Trophoblast cell (in vitro differentiated cells and primary cell): Measurements from ENCODE around the gene MSRB3.

Experiments used
- DNase-seq, 2 donors: peaks; one replicate each; pipeline ENCODE4 v3.0.0-alpha.2; 2016
- H2AFZ ChIP-seq: 2 replicates; pipeline ENCODE4 v1.6.1; 2013; ENCODE audit warnings: low read length, moderate library complexity, mild to moderate bottlenecking; ENCODE audit not compliant: insufficient read depth, poor library complexity
- H2AK5ac ChIP-seq: 2 replicates; pipeline ENCODE4 v1.6.1; 2013; ENCODE audit warnings: mild to moderate bottlenecking, low read length
- H2BK120ac ChIP-seq: 2 replicates; pipeline ENCODE4 v1.6.1; 2013; ENCODE audit warnings: low read length, mild to moderate bottlenecking, moderate library complexity; ENCODE audit not compliant: insufficient read depth, poor library complexity
- H2BK12ac ChIP-seq: 2 replicates; pipeline ENCODE4 v1.6.1; 2013; ENCODE audit warnings: mild to moderate bottlenecking, low read length, moderate library complexity
- H2BK5ac ChIP-seq: 2 replicates; pipeline ENCODE4 v1.6.1; 2013; ENCODE audit warnings: low read length, low read depth, moderate library complexity, mild to moderate bottlenecking; ENCODE audit not compliant: poor library complexity
- H3K14ac ChIP-seq: 2 replicates; pipeline ENCODE4 v1.6.1; 2013; ENCODE audit warnings: mild to moderate bottlenecking, low read length
- H3K18ac ChIP-seq: 2 replicates; pipeline ENCODE4 v1.6.1; 2013; ENCODE audit warnings: mild to moderate bottlenecking, low read length
- H3K23ac ChIP-seq: 2 replicates; pipeline ENCODE4 v1.6.1; 2013; ENCODE audit warnings: low read length
- H3K27ac ChIP-seq: 2 replicates; pipeline ENCODE4 v1.5.1; 2013; ENCODE audit warnings: low read depth, mild to moderate bottlenecking, inconsistent platforms, low read length, moderate library complexity
- H3K27me3 ChIP-seq: 2 replicates; pipeline ENCODE4 v1.6.1; 2013; ENCODE audit warnings: inconsistent platforms, mild to moderate bottlenecking, low read length, moderate library complexity; ENCODE audit not compliant: insufficient read depth
- H3K36me3 ChIP-seq, 2 experiments: 1 replicate in 1 of 2; 2 replicates in 1 of 2; pipeline ENCODE4 v1.6.1; 2013; ENCODE audit warnings: low read length in 2 of 2, mild to moderate bottlenecking in 2 of 2, moderate library complexity in 1 of 2; ENCODE audit not compliant: insufficient read depth in 2 of 2, control insufficient read depth in 1 of 2
- H3K4ac ChIP-seq: 2 replicates; pipeline ENCODE4 v1.6.1; 2013; ENCODE audit warnings: low read depth, mild to moderate bottlenecking, low read length, moderate library complexity
- H3K4me1 ChIP-seq, 2 experiments: 1 replicate in 1 of 2; 2 replicates in 1 of 2; pipeline ENCODE4 v1.6.1; 2013; ENCODE audit warnings: low read length in 2 of 2, mild to moderate bottlenecking in 2 of 2, moderate library complexity in 1 of 2; ENCODE audit not compliant: insufficient read depth in 2 of 2, control insufficient read depth in 1 of 2
- H3K4me2 ChIP-seq: 2 replicates; pipeline ENCODE4 v1.6.1; 2013; ENCODE audit warnings: inconsistent platforms, mild to moderate bottlenecking, low read length, moderate library complexity
- H3K4me3 ChIP-seq: 2 replicates; pipeline ENCODE4 v1.5.1; 2013; ENCODE audit warnings: mild to moderate bottlenecking, low read depth, low read length, inconsistent platforms
- H3K79me1 ChIP-seq: one replicate; pipeline ENCODE4 v1.6.1; 2013; ENCODE audit warnings: low read length
- H3K79me2 ChIP-seq: 2 replicates; pipeline ENCODE4 v1.6.1; 2013; ENCODE audit warnings: low read length, mild to moderate bottlenecking; ENCODE audit not compliant: control insufficient read depth, insufficient read depth, poor library complexity
- H3K9ac ChIP-seq: 2 replicates; pipeline ENCODE4 v1.6.1; 2013; ENCODE audit warnings: mild to moderate bottlenecking, low read length
- H3K9me3 ChIP-seq: 2 replicates; pipeline ENCODE4 v1.6.1; 2013; ENCODE audit warnings: low read depth, mild to moderate bottlenecking, control low read depth, inconsistent platforms, low read length; ENCODE audit not compliant: insufficient read depth
- H4K12ac ChIP-seq: 2 replicates; pipeline ENCODE4 v1.6.1; 2013; ENCODE audit warnings: low read depth, mild to moderate bottlenecking, low read length, moderate library complexity
- H4K8ac ChIP-seq: 2 replicates; pipeline ENCODE4 v1.6.1; 2013; ENCODE audit warnings: low read depth, mild to moderate bottlenecking, low read length, moderate library complexity
- H4K91ac ChIP-seq: one replicate; pipeline ENCODE4 v1.6.1; 2013; ENCODE audit warnings: low read depth, mild to moderate bottlenecking, low read length, moderate library complexity
- WGBS: extraction: QIAGEN DNeasy Blood & Tissue Kit; methylation state at CpG from one replicate; pipeline ENCODE4 v1.1.7; 2013; ENCODE audit warnings: missing lambda C conversion rate; ENCODE audit not compliant: insufficient read length, insufficient coverage; ENCODE audit errors: extremely low coverage; 5-methylcytosine and 5-hydroxymethylcytosine counted together

The MSRB3 gene

DNA sequence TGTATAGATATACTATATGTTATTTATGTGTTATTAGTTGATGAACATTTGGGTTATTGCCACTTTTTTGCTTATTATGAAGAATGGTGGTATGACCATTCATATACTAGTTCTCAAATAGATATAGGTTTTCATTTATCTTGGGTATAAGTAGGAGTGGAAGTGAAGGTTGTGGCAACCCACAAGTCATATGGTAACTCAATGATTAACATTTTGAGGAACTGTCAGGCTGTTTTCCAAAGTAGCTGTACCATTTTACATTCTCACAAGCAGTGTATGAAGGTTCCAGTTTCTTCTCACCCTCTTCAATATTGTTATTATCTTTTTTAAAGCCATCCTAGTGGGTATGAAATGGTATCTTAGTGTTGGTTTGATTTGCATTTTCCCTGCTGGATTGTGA is 19.0 kb upstream of the MSRB3 start:
- DNase-seq = no peak
- H2BK12ac ChIP-seq = no peak overlapping the region
- H3K4ac ChIP-seq = no peak overlapping the region
- no peak overlapping the region for H3K14ac ChIP-seq
- no peak overlapping the region for H4K8ac ChIP-seq
- H3K4me3 ChIP-seq = no peak overlapping the region
- no peak overlapping the region for H4K91ac ChIP-seq
- no peaks in the 10 kb centered on the region for H3K9me3 ChIP-seq
- no peaks in the 10 kb centered on the region for H3K4me1 ChIP-seq
- no peaks in the 10 kb centered on the region for H3K27me3 ChIP-seq
- H2BK5ac ChIP-seq = no peak overlapping the region
- H2BK120ac ChIP-seq = no peak overlapping the region
- H2AFZ ChIP-seq = no peak overlapping the region
- no peak overlapping the region for H2AK5ac ChIP-seq
- no peaks in the 10 kb centered on the region for H3K36me3 ChIP-seq
- H3K79me1 ChIP-seq = no peaks in the 10 kb centered on the region
- H3K79me2 ChIP-seq = no peaks in the 10 kb centered on the region
- no peak overlapping the region for H3K23ac ChIP-seq
- no peak overlapping the region for H3K9ac ChIP-seq
- no peak overlapping the region for H3K18ac ChIP-seq
- no peak overlapping the region for H3K4me2 ChIP-seq
- H3K27ac ChIP-seq = no peak overlapping the region
- H4K12ac ChIP-seq = no peak overlapping the region

DNA sequence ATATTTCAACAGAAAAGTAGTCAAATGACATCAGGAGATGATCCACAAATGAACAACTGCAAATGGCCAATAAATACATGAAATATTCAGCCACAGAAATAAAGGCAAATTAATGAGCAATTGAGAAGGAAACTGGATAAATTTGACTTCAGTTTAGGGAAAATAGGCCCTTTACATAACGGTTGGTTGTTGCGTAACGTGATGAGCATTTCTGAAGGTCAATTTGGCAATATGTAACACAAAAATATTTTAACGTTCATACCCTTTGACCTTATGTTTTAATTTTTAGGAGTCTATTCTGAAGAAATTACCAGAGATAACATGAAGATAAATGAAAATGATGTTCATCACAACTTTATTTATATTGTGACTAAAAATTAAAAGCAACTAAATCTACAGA is 14.7 kb upstream of the MSRB3 start:
- no peak overlapping the region for H3K18ac ChIP-seq
- no peak overlapping the region for H3K4ac ChIP-seq
- H3K4me2 ChIP-seq = no peak overlapping the region
- H2AK5ac ChIP-seq = no peak overlapping the region
- no peak overlapping the region for H4K91ac ChIP-seq
- H3K14ac ChIP-seq = no peak overlapping the region
- no peaks in the 10 kb centered on the region for H3K9me3 ChIP-seq
- H2BK12ac ChIP-seq = no peak overlapping the region
- H3K23ac ChIP-seq = no peak overlapping the region
- no peak overlapping the region for H2AFZ ChIP-seq
- no peak overlapping the region for H3K4me3 ChIP-seq
- no peaks in the 10 kb centered on the region for H3K79me2 ChIP-seq
- H3K9ac ChIP-seq = no peak overlapping the region
- no CpG with 5 or more reads among the region's 4 CpGs for WGBS
- no peak overlapping the region for H2BK5ac ChIP-seq
- no peaks in the 10 kb centered on the region for H3K27me3 ChIP-seq
- H3K27ac ChIP-seq = no peak overlapping the region
- no peak overlapping the region for H4K12ac ChIP-seq
- no peaks in the 10 kb centered on the region for H3K36me3 ChIP-seq
- H4K8ac ChIP-seq = no peak overlapping the region
- no peaks in the 10 kb centered on the region for H3K4me1 ChIP-seq
- no peak overlapping the region for H2BK120ac ChIP-seq
- DNase-seq = no peak
- no peaks in the 10 kb centered on the region for H3K79me1 ChIP-seq

DNA sequence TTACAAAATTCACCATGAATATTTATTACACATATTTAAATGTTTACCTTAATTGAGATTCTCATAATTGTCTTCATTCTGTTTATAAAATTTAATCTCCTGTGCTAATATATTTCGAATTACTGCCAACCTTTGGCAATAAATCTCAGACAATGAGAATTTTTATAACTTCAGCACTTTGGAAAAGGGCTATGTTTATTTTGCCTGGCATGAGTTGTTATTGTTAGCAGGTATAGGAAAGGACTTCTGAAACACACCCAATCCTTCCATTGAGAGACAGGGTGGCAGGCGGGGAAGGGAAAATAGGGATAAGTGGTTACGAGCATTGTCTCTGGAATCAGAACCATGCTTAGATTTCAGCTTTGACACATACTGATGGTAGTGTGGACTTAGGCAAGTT is 12.1 kb upstream of the MSRB3 start:
- Histone ChIP-seq H3K4me1 (no peaks in the 10 kb centered on the region), H3K27me3 (no peaks in the 10 kb centered on the region), H2BK120ac (no peak overlapping the region), H4K12ac (no peak overlapping the region), H2AFZ (no peak overlapping the region), H3K14ac (no peak overlapping the region), H3K36me3 (no peaks in the 10 kb centered on the region), H2AK5ac (no peak overlapping the region), H2BK5ac (no peak overlapping the region), H3K4me3 (no peak overlapping the region), H3K18ac (no peak overlapping the region), H4K91ac (no peak overlapping the region), H3K27ac (no peak overlapping the region), H3K23ac (no peak overlapping the region), H3K79me1 (no peaks in the 10 kb centered on the region), H4K8ac (no peak overlapping the region), H3K4me2 (no peak overlapping the region), H3K9me3 (no peaks in the 10 kb centered on the region), H3K79me2 (no peaks in the 10 kb centered on the region), H3K4ac (no peak overlapping the region), H3K9ac (no peak overlapping the region), H2BK12ac (no peak overlapping the region)
- DNase-seq = no peak
- no CpG with 5 or more reads among the region's 3 CpGs for WGBS

- peak in 1 of 2 donors; percentile 33 for DNase-seq
- Histone ChIP-seq H3K18ac (no peak overlapping the region), H3K9me3 (no peaks in the 10 kb centered on the region), H4K91ac (no peak overlapping the region), H3K27ac (no peak overlapping the region), H4K8ac (no peak overlapping the region), H2BK5ac (no peak overlapping the region), H2BK12ac (no peak overlapping the region), H3K27me3 (no peaks in the 10 kb centered on the region), H2BK120ac (no peak overlapping the region), H3K14ac (no peak overlapping the region), H2AFZ (no peak overlapping the region), H3K79me1 (no peaks in the 10 kb centered on the region), H4K12ac (no peak overlapping the region), H3K36me3 (no peaks in the 10 kb centered on the region), H3K4me3 (no peak overlapping the region), H3K4me1 (no peaks in the 10 kb centered on the region), H3K9ac (no peak overlapping the region), H3K4ac (no peak overlapping the region), H3K79me2 (no peaks in the 10 kb centered on the region), H3K23ac (no peak overlapping the region), H3K4me2 (no peak overlapping the region), H2AK5ac (no peak overlapping the region)
- WGBS = no CpG with 5 or more reads among the region's 1 CpG
Measured at GRCh38 chr12:65269603-65270002, 8.9 kb upstream of the MSRB3 start.
